Fibroblast of skin of right biceps (primary cell): ENCODE measurements around the gene SPECC1.
"Not testable (repeated sequence)": the region's sequence is repeated elsewhere in the genome, so short reads cannot be mapped to it uniquely, and the experiment has no call there.

Experiments
- DNase-seq: peaks from one replicate; pipeline ENCODE4 v3.0.0-alpha.2; 2013

The SPECC1 gene, protein sequence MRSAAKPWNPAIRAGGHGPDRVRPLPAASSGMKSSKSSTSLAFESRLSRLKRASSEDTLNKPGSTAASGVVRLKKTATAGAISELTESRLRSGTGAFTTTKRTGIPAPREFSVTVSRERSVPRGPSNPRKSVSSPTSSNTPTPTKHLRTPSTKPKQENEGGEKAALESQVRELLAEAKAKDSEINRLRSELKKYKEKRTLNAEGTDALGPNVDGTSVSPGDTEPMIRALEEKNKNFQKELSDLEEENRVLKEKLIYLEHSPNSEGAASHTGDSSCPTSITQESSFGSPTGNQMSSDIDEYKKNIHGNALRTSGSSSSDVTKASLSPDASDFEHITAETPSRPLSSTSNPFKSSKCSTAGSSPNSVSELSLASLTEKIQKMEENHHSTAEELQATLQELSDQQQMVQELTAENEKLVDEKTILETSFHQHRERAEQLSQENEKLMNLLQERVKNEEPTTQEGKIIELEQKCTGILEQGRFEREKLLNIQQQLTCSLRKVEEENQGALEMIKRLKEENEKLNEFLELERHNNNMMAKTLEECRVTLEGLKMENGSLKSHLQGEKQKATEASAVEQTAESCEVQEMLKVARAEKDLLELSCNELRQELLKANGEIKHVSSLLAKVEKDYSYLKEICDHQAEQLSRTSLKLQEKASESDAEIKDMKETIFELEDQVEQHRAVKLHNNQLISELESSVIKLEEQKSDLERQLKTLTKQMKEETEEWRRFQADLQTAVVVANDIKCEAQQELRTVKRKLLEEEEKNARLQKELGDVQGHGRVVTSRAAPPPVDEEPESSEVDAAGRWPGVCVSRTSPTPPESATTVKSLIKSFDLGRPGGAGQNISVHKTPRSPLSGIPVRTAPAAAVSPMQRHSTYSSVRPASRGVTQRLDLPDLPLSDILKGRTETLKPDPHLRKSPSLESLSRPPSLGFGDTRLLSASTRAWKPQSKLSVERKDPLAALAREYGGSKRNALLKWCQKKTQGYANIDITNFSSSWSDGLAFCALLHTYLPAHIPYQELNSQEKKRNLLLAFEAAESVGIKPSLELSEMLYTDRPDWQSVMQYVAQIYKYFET

DNA sequence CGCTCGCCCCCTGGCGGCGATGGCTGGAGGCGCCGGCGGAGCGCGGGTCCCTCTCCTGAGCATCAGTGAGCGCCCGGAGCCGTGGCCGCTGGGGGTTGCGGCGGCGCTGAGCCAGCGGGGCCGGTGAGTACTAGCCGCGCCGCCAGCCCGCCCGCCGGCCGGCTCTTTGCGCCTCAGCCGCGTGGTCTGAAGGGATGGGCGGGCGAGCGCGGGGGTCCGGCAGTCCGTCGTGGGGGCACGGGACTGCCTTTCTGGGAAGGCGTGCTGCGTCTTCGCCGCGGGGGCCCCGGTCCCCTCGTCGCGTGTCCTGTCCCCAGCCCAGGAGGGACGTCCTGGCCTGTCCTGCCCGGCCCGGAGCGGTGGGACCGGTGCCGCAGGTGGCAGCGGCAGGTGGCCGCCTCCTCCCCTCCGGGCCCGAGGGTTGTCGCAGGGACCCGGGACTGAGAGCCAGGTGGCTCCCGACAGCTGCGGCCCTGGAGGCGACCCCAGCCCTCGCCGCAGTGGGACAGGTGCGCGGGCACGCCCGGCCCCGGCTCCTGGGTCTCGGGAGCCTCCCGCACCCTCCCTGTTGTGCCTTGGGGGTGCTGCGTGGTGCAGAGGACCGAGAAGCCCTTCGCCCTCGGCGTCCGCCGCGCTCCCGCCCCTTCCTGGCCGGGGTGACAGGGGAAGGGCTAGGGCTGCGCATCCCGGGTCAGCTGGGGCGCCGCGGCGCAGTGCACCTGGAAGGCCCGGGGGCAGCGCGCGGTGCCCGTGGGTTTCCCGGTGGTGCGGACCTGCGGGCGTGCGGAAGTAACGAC, at the start of gene SPECC1:
Gene SPECC1 (plus strand): TSS at position 58 of the 797 bp plus-strand sequence. CDS start 87,293 bp downstream, outside the sequence.
- peak; percentile 59 for DNase-seq

DNA sequence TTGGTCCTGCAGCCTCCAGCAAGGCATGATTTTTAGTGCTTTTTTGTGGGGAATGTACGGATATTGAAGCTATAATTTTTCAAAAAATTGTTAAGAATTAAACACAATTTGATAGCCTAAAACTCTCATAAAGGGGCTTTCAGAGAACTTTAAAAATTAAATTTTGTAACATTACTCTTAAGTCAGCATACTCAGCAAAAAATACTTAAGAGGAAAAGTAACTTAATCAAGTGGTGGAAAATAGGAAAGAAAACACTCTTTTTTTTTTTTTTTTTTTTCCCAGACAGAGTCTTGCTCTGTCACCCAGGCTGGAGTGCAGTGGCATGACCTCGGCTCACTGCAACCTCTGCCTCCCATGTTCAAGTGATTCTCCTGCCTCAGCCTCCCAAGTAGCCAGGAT, 46.2 kb upstream of the SPECC1 start:
- not testable (repeated sequence) for DNase-seq

DNA sequence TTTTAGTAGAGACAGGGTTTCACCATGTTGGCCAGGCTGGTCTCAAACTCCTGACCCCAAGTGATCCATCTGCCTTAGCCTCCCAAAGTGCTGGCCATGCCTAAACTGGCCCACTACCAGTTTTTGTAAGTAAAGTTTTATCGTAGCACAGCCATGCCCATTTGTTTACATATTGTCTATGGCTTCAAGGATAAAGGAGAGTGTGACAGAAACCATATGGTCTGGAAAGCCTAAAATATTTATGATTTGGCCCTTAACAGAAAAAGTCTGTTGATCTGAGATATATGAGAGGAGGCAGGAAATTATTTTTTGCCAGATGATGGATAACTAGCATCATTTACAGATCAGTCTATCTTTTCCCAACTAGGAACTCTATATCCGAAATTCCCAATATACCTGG, 36.0 kb upstream of the SPECC1 start:
- no peak for DNase-seq

DNA sequence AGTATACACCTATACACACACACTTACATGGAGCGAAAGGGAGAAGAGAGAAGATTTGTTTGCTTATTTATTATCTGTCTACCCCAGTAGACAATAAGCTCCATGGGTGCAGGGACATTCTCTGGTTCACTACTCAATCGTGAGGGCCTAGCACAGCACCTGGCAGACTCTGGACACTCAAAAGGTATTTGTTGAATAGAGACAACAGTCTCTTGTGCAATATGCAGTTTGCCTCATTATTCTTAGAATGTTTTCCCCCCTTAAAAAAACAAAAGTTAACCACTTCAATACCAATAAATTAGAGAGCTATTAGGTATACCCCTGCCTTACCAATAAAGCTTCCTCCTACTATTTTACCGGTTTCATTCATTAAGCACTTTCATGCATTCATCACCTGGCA, 33.6 kb upstream of the SPECC1 start:
- no peak for DNase-seq

DNA sequence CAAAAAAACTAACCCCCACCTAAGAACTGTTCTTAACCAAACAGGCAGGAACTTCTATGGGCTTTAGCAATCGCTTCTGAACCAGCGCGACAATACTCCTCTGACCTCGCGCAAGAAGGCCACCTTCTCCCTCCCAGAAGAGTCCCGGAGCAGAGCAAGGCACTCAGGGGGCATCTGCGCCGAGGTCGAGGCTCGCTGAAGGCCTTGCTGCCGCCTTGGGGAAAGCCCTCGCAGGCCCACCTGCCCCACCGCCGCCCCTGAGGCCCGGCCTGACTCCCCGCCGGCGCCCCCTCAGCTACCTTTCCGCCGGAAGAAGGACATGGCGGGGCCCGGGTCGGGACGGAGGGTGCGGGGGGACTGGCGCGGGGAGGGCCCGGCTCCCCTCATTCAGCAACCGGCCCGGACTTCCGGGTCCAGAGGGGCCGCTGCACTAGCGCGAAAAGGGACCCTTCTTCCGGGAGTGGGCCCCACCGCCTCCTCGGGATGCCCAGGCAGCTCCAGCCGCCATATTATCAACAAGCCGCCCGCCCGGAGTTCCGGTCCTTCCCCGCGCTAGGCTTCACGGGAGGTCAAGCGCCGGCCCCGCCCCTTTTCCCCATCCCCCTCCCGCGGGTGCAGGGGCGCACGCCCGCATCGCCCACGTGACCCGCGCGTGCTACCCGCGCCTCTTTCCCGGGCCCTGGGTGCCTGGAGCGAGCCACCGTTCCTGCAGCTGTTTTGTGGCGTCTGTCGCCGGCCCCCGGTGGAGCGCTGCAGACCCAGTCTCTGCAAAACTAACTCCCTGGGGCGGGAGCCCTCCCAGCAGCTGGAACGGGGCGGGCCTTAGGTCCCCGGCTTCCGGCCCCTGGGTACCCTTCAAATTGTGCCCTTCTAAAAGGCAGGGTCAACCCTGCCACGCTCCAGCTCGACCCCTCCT, 31.6 kb upstream of the SPECC1 start, which contains the start of gene AKAP10:
Gene AKAP10 (minus strand): TSS at position 536 of the 916 bp plus-strand sequence. CDS start 149 bp downstream, at position 387.
- DNase-seq = peak; percentile 88

DNA sequence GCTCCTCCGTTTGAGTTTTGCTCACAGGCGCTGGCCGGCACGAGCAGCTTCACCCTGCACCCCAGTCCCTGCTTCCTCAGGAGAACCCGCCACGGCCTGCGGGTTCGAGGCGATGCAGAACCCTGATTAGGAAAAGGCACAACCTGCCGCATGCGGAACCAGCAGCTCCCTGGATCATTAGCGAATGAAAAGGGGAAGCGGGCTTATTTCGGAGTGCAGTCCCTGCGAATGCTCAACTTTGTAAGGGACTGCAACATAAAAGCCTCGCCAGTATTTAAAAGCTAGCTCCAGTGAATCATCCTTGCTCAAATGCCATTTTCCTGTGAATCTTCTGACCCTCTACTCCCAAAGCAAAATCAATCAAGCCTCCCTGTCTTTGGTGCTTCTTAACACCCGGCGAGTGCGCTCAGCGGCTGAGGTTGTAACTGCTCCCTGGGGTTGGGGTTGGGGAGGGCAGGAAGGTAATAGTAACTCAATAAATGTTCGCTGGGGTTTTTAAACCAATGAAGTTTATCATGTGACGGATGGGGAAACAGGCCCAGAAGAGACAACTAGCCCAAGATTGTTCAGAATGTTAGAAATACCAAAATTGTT, 30.9 kb upstream of the SPECC1 start:
- peak; percentile 11 for DNase-seq

DNA sequence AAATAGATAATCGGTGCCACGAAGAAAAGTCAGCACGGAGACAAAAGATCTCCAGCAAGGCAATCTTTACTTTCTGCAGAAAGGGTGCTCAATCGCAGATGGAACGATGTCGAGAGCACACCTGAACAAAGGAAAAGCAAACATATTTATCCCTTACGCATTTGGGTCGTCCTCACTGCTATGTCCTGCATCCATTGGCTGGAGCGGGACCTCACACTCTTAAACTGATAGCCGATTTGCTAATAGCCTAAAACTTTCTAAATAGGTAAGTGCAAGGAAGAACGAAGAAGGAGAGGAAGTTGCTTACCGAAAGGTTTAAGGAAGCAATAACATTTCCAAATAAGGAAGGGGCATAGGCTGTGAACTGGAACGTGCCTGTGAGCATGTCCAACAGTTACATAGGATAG, 30.4 kb upstream of the SPECC1 start:
- no peak for DNase-seq

DNA sequence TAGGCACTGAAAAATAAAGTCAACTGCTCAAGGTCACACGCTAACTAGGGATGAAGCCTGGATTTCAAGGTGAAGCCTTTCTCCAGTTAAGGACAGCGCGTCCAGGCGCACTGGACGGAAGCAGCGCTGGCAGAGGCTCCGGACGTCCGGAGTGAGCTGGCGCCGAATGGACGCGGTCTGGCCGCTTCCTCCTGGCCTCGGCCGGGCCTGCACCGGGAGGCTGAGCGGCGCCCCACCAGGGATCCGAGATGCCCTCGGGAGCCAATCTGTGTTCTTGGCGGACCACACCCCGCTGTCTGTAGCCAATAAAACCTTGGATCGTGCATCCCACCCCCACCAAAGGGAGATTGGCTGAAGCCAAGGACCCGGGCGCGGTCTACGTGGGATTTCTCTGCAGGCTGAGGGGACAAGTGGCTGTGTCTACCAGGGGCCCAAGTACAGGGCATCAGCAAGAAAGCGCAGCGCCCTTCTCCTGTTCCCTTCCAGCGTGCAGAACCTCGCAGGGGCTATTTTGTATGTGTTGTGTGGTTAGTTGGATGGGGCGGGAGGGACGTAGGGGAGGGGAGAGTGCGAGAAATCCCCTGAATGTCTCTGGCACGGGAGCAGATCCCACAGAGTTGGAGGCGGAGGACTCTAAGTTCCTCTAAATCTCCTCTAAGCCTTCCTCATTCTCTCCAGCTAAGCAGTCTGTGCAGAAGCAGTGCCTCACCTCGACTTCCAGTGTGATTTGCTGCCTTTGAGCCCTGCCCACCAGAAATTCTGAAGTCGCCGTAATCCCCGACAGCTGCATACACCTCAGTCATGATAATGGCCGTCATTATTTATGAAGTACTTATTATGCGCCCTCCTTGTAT, 29.0 kb upstream of the SPECC1 start:
- DNase-seq = no peak

DNA sequence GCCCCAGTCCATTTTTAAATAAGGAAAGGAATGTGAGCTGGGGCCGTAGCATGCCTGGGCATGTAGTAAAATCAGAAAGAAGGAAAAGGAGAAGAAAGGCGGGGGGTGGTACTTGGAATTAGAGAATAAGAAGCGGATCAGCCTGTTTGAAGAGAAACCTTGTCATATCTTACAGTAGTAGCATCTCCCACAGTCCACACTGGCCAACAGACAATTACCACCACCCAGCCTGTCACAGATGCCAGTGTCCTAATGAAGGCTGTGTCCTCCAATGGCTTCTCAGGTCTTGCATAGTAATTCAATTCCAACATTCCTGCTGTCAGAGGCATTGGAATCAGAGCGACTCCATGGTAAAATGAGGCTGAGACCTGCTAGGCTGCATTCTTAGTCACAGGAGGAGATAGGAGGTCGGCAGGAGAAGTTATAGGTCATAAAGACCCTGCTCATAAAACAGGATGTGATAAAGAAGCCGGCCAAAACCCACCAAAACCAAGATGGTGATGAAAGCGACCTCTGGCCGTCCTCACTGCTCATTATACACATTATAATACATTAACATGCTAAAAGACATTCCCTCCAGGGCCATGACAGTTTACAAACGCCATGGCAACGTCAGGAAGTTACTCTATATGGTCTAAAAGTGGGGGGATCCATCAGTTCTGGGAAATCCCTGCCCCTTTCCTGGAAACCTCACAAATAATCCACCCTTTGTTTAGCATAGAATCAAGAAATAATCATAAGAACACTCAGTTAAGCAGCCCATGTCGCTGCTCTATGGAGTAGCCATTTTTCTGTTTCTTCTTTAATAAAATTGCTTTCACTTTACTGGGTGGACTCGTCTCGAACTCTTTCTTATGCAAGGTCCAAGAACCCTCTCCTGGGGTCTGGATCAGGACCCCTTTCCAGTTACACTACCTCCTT, 22.0 kb upstream of the SPECC1 start:
- no peak for DNase-seq

DNA sequence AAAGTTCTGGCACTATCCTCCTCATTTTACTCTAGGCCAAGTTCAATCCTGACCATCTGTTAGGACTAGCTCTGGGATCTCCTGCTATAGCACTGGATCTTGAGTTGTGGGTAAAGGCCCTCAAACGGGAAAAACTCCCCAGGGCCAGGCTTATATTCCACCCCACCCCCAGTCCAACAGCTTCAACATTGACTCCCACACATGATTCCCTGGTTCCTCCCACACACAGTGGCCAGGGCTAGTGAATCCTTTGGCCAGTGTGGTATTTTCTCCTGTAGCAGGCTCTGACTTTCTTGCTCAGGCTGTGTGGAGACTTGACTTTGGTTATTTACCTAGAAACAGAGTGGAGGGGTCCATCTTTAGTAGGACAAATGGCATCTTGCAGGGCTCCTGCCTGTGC, 21.3 kb upstream of the SPECC1 start:
- DNase-seq = no peak

DNA sequence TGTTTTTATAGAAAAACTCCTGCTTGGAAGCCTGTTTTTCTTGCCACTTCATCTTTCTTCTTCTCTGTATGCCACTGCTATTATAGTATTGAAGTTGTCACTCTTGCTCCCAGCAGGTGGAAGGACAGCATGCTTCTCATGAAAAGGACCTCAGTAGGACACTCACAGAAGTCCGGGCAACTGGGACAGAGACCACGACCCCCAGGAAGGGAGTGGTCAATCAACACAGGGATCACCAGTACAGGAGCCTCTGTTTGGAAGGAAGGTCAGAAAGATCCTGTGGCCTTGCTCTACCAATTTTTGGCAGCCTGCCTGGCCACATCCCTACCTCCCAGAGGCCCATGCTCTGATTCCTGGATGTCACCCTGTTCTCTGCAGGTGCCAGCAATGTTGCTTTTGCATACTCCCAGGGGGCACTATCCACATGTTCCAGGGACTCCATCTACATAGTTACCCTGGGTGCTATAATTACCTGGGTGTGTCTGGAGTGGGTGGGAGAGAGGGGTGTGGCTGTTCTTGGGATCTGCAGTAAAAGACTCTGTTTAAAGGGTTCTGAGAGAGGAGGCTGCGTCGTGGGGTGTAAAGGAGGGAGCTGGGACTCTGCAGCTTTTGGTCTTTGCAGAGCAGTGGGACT, 17.8 kb upstream of the SPECC1 start:
- no peak for DNase-seq

DNA sequence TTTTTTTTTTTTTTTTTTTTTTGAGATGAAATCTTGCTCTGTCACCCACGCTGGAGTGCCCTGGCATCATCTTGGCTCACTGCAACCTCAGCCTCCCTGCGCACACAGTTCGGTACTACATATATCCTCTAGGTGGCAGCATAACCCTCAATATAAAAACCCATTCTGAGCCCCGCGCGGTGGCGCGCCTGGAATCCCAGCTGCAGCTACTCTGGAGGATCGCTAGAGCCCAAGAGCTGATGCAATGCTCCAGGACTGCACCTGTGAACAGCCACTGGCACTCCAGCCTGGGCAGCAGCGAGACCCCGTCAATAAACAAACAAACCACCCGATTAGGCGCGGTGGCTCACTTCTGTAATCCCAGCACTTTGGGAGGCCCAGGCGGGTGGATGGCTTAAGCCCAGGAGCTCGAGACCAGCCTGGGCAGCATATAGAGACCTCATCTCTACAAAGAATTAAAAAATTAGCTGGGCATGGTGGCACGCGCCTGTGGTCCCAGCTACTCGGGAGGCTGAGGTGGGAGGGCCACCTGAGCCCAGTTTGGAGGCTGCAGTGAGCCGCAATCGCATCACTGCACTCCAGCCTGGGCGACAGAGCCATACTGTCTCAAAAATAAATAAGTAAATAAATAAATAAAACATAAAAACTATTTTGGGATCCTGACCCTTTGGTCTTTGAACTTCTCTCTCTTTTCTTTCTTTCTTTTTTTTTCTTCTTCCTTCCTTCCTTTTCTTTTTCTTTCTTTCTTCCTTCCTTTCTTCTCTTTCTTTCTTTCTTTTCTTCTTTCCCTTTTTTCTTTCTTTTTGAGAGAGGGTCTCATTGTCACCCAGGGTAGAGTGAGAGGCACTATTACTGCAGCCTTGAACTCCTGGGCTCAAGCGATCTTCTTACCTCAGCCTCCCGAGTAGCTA, 16.1 kb upstream of the SPECC1 start:
- DNase-seq = peak; percentile 78

DNA sequence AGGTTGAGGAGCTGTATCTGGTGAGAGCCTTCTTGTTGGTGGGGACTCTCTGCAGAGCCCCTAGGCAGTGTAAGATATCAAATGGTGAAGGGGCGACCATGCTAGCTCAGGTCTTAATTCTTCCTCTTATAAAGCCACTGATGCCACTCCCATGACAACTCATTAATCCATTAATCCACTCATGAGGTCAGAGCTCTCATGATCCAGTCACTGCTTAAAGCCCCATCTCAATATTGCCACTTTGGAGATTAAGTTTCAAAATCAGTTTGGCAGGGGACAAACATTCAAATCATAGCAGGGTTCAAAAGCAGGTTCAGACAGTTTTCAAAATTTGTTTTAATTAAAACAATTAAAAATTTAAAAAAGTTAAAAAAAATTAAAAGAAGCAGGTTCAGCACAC, 13.1 kb upstream of the SPECC1 start:
- no peak for DNase-seq

DNA sequence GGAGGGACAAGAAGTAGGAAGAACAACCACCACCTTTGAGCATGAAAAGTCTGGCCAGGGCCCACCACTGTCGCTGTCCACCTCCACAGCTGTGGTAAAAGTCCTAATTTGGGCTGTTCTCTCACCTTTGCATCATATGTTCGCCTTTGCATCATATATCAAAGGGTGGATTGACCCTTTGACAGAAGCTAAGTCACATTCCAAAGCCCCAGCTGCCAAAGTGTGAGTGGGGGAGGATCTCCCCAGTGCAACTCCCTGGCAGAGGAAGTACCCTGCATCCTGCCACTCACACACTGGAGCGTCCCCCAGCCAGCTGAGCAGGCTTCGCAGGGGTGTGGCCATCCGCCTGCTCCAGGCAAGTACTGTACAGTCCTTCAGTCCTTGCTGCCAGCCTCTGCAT, 12.7 kb upstream of the SPECC1 start:
- DNase-seq = no peak

DNA sequence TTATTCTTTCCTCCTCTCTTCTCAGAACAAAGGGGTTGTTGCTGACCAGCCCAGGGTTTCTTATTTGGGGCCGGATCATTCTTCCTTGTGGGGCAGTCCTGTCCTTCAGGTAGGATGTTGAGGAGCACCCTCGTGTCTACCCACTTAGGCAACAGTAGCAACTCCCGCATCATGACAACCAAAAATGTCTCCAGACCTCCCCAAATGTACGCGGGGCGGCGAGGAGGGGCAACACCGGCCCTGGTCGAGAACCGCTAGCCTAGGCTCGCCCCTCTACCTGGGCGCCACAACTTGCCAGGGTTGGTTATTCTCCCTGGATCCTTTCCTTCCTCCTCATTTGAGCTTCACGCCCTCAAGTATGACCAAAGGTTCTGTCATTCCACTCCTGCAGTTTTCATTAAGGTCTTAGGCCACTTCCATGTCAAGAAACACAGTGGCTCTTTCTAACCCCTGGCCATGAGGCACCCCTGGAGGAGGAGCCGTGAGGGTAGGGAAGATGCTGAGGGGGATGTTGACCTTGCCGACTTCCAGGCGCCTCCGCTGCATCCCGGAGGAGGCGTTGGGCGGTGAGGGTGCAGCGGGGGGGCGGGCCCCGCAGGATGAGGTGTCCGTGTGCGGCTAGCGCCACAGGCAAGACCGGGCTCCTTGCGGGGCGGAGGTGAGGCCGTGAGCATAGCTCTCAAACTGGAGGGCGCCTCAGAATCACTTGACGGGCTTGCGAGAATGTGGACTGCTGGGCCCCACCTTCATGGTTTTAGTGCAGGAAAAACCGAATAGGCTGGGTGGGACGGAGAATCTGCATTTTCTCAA, 712 bp upstream of the SPECC1 start:
- peak; percentile 3 for DNase-seq

DNA sequence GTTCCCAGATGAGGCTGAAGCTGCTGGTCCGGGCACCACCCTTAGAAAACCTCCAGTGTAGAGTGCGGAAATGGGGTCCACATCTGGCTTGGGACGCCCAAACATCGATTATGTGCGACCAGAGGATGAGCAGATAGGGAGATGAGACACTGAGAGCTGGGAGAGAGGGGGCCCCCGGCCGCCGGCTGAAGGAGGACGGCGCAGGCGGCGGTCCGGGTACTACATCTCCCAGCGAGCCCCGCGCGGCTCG, 182 bp upstream of the SPECC1 start:
- no peak for DNase-seq
